Karpas-422 (cell line): ENCODE results near the gene QDPR. TPM values are rescaled to one million over a fixed set of nuclear protein-coding genes. Genes with fewer than 3 reads are reported as not detected.
"Not testable (repeated sequence)": the region's sequence is repeated elsewhere in the genome, so short reads cannot be mapped to it uniquely, and the experiment has no call there.

Experiments used
- DNase-seq: peaks from one replicate; pipeline ENCODE4 v3.0.0-alpha.2; 2015
- H2AFZ ChIP-seq: fragments of 200-600 bp; sonication (generic); 2 replicates; pipeline ENCODE4 v1.6.1; 2014; ENCODE audit warnings: antibody characterized with exemption, low read length, mixed read lengths
- H3K27ac ChIP-seq: fragments of 200-600 bp; sonication (generic); 2 replicates; pipeline ENCODE4 v1.5.1; 2014; ENCODE audit warnings: mild to moderate bottlenecking, low read length, moderate library complexity
- H3K27me3 ChIP-seq: fragments of 200-600 bp; sonication (generic); 2 replicates; pipeline ENCODE4 v1.6.1; 2014; ENCODE audit warnings: low read length, mixed read lengths
- H3K36me3 ChIP-seq: fragments of 200-600 bp; sonication (generic); 2 replicates; pipeline ENCODE4 v1.6.1; 2014; ENCODE audit warnings: low read length, mixed read lengths; ENCODE audit not compliant: insufficient read depth
- H3K4me1 ChIP-seq: fragments of 200-600 bp; sonication (generic); 2 replicates; pipeline ENCODE4 v1.6.1; 2014; ENCODE audit warnings: mild to moderate bottlenecking, low read length, mixed read lengths
- H3K4me2 ChIP-seq: fragments of 200-600 bp; sonication (generic); 2 replicates; pipeline ENCODE4 v1.6.1; 2014; ENCODE audit warnings: low read length, low read depth, mild to moderate bottlenecking; ENCODE audit not compliant: poor library complexity, severe bottlenecking
- H3K4me3 ChIP-seq: fragments of 200-600 bp; sonication (generic); 2 replicates; pipeline ENCODE4 v1.5.1; 2014; ENCODE audit warnings: mild to moderate bottlenecking, antibody characterized with exemption, low read length, mixed read lengths
- H3K79me2 ChIP-seq: fragments of 200-600 bp; sonication (generic); 2 replicates; pipeline ENCODE4 v1.6.1; 2014; ENCODE audit warnings: mild to moderate bottlenecking, low read length, mixed read lengths
- H3K9ac ChIP-seq: fragments of 200-600 bp; sonication (generic); 2 replicates; pipeline ENCODE4 v1.6.0; 2014; ENCODE audit warnings: low read length
- H3K9me2 ChIP-seq: fragments of 200-600 bp; sonication (generic), shearing (Covaris generic); replicated peaks from 2 replicates; pipeline ENCODE4 v1.6.0; 2014; ENCODE audit warnings: mild to moderate bottlenecking, low read length, moderate library complexity; ENCODE audit not compliant: insufficient read depth
- H3K9me3 ChIP-seq: fragments of 300-700, 200-600 bp; sonication (generic); 2 replicates; pipeline ENCODE4 v1.6.1; 2014; ENCODE audit warnings: low read length, mixed read lengths
- H4K20me1 ChIP-seq: fragments of 200-600 bp; sonication (generic); 2 replicates; pipeline ENCODE4 v1.6.1; 2014; ENCODE audit warnings: mild to moderate bottlenecking, antibody characterized with exemption, low read length, low read depth; ENCODE audit not compliant: insufficient read depth
- total RNA-seq: library from RNA; depleted of rRNA; stranded (reverse); fragments of >200 nt; shearing (Covaris generic); gene quantifications from 2 replicates; pipeline ENCODE4 v1.2.3, GENCODE V29; 2014; ENCODE audit warnings: low replicate concordance

The QDPR gene
- total RNA-seq, 1 experiment from 2014 or later = 14.7 TPM

- not testable (repeated sequence) for H3K9me2 ChIP-seq, H3K4me2 ChIP-seq, H3K27me3 ChIP-seq, H3K27ac ChIP-seq, H3K36me3 ChIP-seq, H4K20me1 ChIP-seq, H3K79me2 ChIP-seq, H3K9me3 ChIP-seq, H3K9ac ChIP-seq, H3K4me3 ChIP-seq, H3K4me1 ChIP-seq, H2AFZ ChIP-seq, DNase-seq
Measured at GRCh38 chr4:17537060-17537459, 25.2 kb upstream of the QDPR start.

DNA sequence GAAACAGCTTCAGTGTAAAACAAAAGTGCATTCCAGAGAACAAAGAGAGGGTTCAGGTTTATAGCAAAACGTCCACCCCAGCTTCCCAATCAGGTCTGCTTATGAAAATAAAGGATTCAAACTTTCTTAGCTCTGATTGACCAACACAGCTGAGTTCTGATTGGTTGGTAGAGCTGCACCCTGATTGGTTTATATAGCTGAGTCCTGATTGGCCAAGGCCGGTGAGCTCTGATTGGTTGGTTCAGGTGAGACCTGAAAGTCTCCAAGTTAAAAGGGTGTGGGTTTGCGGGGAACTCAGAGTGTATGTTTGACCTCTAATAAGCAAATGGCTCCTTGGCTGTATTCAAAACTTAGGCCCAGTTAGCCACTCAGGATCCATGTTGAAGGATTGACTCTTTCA is 24.0 kb upstream of the QDPR start:
- H3K9me3 ChIP-seq = no peaks in the 10 kb centered on the region
- no peak overlapping the region for H3K27ac ChIP-seq
- no peaks in the 10 kb centered on the region for H4K20me1 ChIP-seq
- H3K9ac ChIP-seq = no peak overlapping the region
- no peaks in the 10 kb centered on the region for H3K27me3 ChIP-seq
- peak; percentile 73 for DNase-seq
- no peak overlapping the region for H2AFZ ChIP-seq
- H3K4me2 ChIP-seq = no peak overlapping the region
- H3K79me2 ChIP-seq = no peaks in the 10 kb centered on the region
- H3K4me3 ChIP-seq = no peak overlapping the region
- no peaks in the 10 kb centered on the region for H3K9me2 ChIP-seq
- H3K36me3 ChIP-seq = no peaks in the 10 kb centered on the region
- H3K4me1 ChIP-seq = no peaks in the 10 kb centered on the region

DNA sequence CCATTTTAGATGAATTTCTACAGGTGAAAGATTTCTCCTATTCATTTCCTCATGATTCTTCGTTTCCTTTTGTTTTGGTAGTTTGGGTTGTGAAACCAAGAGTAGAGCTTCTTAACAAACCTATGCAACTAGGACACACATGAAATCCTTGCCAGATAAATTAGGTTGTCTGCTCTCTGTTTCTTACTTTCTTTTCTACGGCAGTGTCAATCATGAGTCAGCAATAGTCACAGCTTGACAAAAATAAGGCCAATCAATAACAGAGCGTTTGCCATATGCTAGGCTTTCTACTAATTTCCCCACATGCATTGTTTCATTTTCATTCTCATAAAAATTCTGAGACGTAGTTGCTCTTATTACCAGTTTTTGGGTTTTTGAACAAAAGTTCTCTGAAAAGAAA is 23.4 kb upstream of the QDPR start:
- no peaks in the 10 kb centered on the region for H3K9me2 ChIP-seq
- no peak overlapping the region for H3K27ac ChIP-seq
- H3K9ac ChIP-seq = no peak overlapping the region
- H2AFZ ChIP-seq = no peak overlapping the region
- no peaks in the 10 kb centered on the region for H3K4me1 ChIP-seq
- no peaks in the 10 kb centered on the region for H3K27me3 ChIP-seq
- H3K36me3 ChIP-seq = no peaks in the 10 kb centered on the region
- DNase-seq = no peak
- H3K9me3 ChIP-seq = no peaks in the 10 kb centered on the region
- H3K4me2 ChIP-seq = no peak overlapping the region
- H4K20me1 ChIP-seq = no peaks in the 10 kb centered on the region
- no peaks in the 10 kb centered on the region for H3K79me2 ChIP-seq
- no peak overlapping the region for H3K4me3 ChIP-seq

DNA sequence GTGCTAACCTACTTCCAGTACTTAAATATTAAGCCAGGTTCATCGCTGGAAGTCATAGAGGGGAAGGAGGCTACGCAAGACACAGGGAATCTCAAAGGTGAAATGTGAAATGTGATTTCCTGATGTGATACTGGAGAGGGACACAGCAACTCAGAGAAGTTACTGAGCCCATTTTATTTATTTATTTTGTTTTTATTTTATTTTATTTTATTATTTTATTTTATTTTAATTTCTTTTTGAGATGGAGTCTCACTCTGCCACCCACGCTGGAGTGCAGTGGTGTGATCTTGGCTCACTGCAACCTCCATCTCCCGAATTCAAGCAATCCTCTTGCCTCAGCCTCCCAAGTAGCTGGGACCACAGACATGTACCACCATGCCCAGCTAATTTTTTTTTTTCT is 22.8 kb upstream of the QDPR start:
- Histone ChIP-seq H3K4me3 (no peak overlapping the region), H4K20me1 (no peaks in the 10 kb centered on the region), H3K9me3 (no peaks in the 10 kb centered on the region), H3K4me1 (no peaks in the 10 kb centered on the region), H3K9ac (no peak overlapping the region), H3K27ac (no peak overlapping the region), H3K36me3 (no peaks in the 10 kb centered on the region), H2AFZ (no peak overlapping the region), H3K27me3 (no peaks in the 10 kb centered on the region), H3K9me2 (no peaks in the 10 kb centered on the region), H3K79me2 (no peaks in the 10 kb centered on the region), H3K4me2 (no peak overlapping the region)
- no peak for DNase-seq

DNA sequence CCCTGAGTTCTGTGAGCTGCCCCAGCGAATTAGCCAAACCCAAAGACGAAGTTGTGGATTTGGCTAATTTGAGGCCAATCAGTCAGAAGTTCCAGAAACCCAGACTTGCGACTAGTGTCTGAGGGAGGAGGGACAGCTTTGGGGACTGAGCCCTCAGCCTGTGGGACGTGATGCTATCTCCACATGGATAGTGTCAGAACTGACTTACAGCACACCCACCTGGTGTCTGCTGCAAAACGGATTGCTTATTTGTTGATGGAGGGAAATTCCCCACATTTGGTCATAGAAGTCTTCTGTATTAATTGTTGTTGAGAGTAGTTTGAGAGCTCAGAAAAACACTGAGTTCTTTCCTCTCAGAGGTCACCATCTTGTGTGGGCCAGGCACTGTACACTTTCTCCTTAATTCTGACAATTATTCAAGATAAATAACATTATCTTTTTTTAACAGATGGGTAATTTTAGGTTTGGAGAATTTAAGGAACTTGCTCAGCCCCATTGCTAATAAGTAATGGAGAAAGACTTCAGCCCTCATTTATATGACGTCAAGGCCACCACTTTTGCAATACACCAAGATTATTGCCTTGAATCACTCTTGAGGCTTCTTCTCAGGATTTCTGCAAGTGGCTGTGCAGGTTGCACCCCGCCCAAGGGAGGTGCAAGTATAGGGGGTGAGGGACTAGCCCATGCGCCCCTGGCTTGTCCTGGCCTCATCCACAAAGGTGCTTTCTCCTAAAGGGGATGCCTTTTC is 19.8 kb upstream of the QDPR start:
- Histone ChIP-seq H3K9me2 (no peaks in the 10 kb centered on the region), H4K20me1 (no peaks in the 10 kb centered on the region), H3K27me3 (0 out of 2 replicates have a peak, but pooled peaks cover 2% of the 10 kb centered on the region), H3K9ac (no peak overlapping the region), H3K9me3 (no peaks in the 10 kb centered on the region), H2AFZ (no peak overlapping the region), H3K4me2 (no peak overlapping the region), H3K4me1 (no peaks in the 10 kb centered on the region), H3K79me2 (no peaks in the 10 kb centered on the region), H3K27ac (no peak overlapping the region), H3K36me3 (no peaks in the 10 kb centered on the region), H3K4me3 (no peak overlapping the region)
- DNase-seq = no peak

- Histone ChIP-seq H3K4me2 (no peak overlapping the region), H3K36me3 (no peaks in the 10 kb centered on the region), H3K79me2 (no peaks in the 10 kb centered on the region), H2AFZ (no peak overlapping the region), H3K9me2 (no peaks in the 10 kb centered on the region), H3K9ac (no peak overlapping the region), H3K27me3 (0 out of 2 replicates have a peak, but pooled peaks cover 2% of the 10 kb centered on the region), H3K9me3 (no peaks in the 10 kb centered on the region), H4K20me1 (no peaks in the 10 kb centered on the region), H3K4me1 (peaks cover 6% of the 10 kb centered on the region), H3K4me3 (no peak overlapping the region), H3K27ac (no peak overlapping the region)
- no peak for DNase-seq
Measured at GRCh38 chr4:17528551-17529165, 16.8 kb upstream of the QDPR start.

DNA sequence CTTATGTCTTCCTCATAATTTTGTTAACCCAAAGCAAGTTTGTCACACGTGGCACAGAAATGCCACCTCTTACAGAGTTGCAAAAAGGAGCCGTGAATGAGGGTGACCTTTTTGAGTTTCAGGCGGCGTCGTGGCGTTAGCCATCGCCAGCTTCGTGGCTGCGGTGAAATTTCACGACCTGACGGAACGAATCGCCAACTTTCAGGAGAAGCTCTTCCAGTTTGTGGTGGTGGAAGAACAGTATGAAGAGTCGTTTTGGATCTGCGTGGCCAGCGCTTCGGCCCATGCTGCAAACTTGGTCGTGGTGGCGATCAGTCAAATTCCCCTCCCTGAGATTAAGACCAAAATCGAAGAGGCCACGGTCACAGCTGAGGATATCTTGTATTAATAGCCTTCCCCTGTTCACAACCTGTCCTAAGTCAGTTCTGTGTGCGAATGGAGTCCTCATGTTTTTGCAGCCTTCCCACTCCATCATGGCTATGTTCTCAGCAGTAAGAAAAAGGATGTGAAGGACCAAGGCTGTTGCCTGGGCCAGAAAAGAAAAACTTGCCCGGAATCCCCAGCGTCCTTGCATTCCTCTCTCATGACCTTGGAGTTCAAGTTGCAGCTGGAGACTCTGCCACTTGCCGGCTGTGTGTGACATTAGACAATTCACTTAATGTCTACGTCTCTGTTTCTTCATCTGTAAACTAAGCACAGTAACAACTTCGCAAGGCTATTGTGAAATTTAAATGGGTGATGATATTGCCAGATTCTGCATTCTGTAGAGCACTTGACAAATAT is 15.0 kb upstream of the QDPR start:
- H3K4me1 ChIP-seq = peaks cover 11% of the 10 kb centered on the region
- no peak overlapping the region for H3K9ac ChIP-seq
- H3K79me2 ChIP-seq = no peaks in the 10 kb centered on the region
- no peak overlapping the region for H3K4me3 ChIP-seq
- H3K27me3 ChIP-seq = peaks cover 5% of the 10 kb centered on the region; the same call in 1 of the 2 replicates
- no peak overlapping the region for H3K27ac ChIP-seq
- H3K4me2 ChIP-seq = no peak overlapping the region
- no peaks in the 10 kb centered on the region for H4K20me1 ChIP-seq
- no peak for DNase-seq
- H2AFZ ChIP-seq = no peak overlapping the region
- no peaks in the 10 kb centered on the region for H3K9me3 ChIP-seq
- no peaks in the 10 kb centered on the region for H3K9me2 ChIP-seq
- H3K36me3 ChIP-seq = no peaks in the 10 kb centered on the region

GRCh38 chr4:17523662-17524061 is 11.8 kb upstream of the QDPR start:
- Histone ChIP-seq H3K9me3 (no peaks in the 10 kb centered on the region), H3K9ac (no peak overlapping the region), H3K4me3 (peak overlapping the region; percentile 5; the same call in 1 of the 2 replicates), H3K27ac (no peak overlapping the region), H3K9me2 (no peaks in the 10 kb centered on the region), H3K4me1 (peaks cover 11% of the 10 kb centered on the region), H3K36me3 (no peaks in the 10 kb centered on the region), H3K79me2 (no peaks in the 10 kb centered on the region), H4K20me1 (no peaks in the 10 kb centered on the region), H3K4me2 (peak overlapping the region; percentile 29), H2AFZ (peak overlapping the region; percentile 64; the same call in 1 of the 2 replicates), H3K27me3 (peaks cover 5% of the 10 kb centered on the region; the same call in 1 of the 2 replicates)
- peak; percentile 80 for DNase-seq
